HepG2 (cell line): Measurements from ENCODE around the gene ATG9A. TPM values are rescaled to one million over a fixed set of nuclear protein-coding genes. Genes with fewer than 3 reads are reported as not detected.

ENCODE experiments used
- CC2D1A ChIP-seq: sonication (generic); formaldehyde crosslinking; IDR thresholded peaks from 2 replicates; pipeline ENCODE4 v1.8.1; 2023; ENCODE audit warnings: mild to moderate bottlenecking, missing genetic modification reagents
- CSRNP1 ChIP-seq: sonication (generic); formaldehyde crosslinking; IDR thresholded peaks from 2 replicates; pipeline ENCODE4 v1.8.1; 2023; ENCODE audit warnings: mild to moderate bottlenecking, missing genetic modification reagents
- GTF3A ChIP-seq: sonication (generic); formaldehyde crosslinking; conservative IDR thresholded peaks from 2 replicates; pipeline ENCODE4 v1.4.0; 2020; ENCODE audit warnings: mild to moderate bottlenecking, missing genetic modification reagents
- MED8 ChIP-seq: sonication (generic); formaldehyde crosslinking; IDR thresholded peaks from 2 replicates; pipeline ENCODE4 v1.8.1; 2023; ENCODE audit warnings: mild to moderate bottlenecking, missing genetic modification reagents; ENCODE audit not compliant: insufficient replicate concordance
- RXRA ChIP-seq: sonication (generic); formaldehyde crosslinking; IDR thresholded peaks from 2 replicates; pipeline ENCODE4 v1.5.1; 2020; ENCODE audit warnings: missing genetic modification reagents
- SP2 ChIP-seq: sonication (generic); formaldehyde crosslinking; IDR thresholded peaks from 2 replicates; pipeline ENCODE4 v1.5.1; 2020; ENCODE audit warnings: mild to moderate bottlenecking, missing genetic modification reagents
- SP4 ChIP-seq: sonication (generic); formaldehyde crosslinking; IDR thresholded peaks from 2 replicates; pipeline ENCODE4 v1.8.1; 2023; ENCODE audit warnings: mild to moderate bottlenecking, missing genetic modification reagents
- THAP8 ChIP-seq: sonication (generic); formaldehyde crosslinking; IDR thresholded peaks from 2 replicates; pipeline ENCODE4 v1.5.1; 2020; ENCODE audit warnings: missing genetic modification reagents, mild to moderate bottlenecking, borderline replicate concordance
- THRA ChIP-seq: sonication (generic); formaldehyde crosslinking; IDR thresholded peaks from 2 replicates; pipeline ENCODE4 v1.4.0; 2020; ENCODE audit warnings: missing genetic modification reagents, borderline replicate concordance
- ZBED4 ChIP-seq: sonication (generic); formaldehyde crosslinking; IDR thresholded peaks from 2 replicates; pipeline ENCODE4 v1.4.0; 2020; ENCODE audit warnings: missing genetic modification reagents, borderline replicate concordance
- ZNF17 ChIP-seq: sonication (generic); formaldehyde crosslinking; IDR thresholded peaks from 2 replicates; pipeline ENCODE4 v1.5.0; 2020; ENCODE audit warnings: mild to moderate bottlenecking, missing genetic modification reagents
- ZNF234 ChIP-seq: sonication (generic); formaldehyde crosslinking; conservative IDR thresholded peaks from 2 replicates; pipeline ENCODE4 v1.5.1; 2020; ENCODE audit warnings: mild to moderate bottlenecking, missing genetic modification reagents
- ZNF616 ChIP-seq: sonication (generic); formaldehyde crosslinking; IDR thresholded peaks from 2 replicates; pipeline ENCODE4 v1.5.0; 2020; ENCODE audit warnings: low read depth, mild to moderate bottlenecking, missing genetic modification reagents
- ZNF788 ChIP-seq: sonication (generic); formaldehyde crosslinking; IDR thresholded peaks from 2 replicates; pipeline ENCODE4 v1.5.0; 2020; ENCODE audit warnings: mild to moderate bottlenecking, missing genetic modification reagents, borderline replicate concordance
- ZSCAN29 ChIP-seq: sonication (generic); formaldehyde crosslinking; conservative IDR thresholded peaks from 2 replicates; pipeline ENCODE4 v1.4.0; 2020; ENCODE audit warnings: mild to moderate bottlenecking, missing genetic modification reagents
- ZSCAN5A ChIP-seq: sonication (generic); formaldehyde crosslinking; IDR thresholded peaks from 2 replicates; pipeline ENCODE4 v1.8.0; 2022; ENCODE audit warnings: mild to moderate bottlenecking, missing genetic modification reagents, borderline replicate concordance
- polyA plus RNA-seq, 8 experiments: library from polyadenylated mRNA; depleted of rRNA in 3 of 8; stranded (reverse) in 7 of 8; unstranded in 1 of 8; fragments of >200 nt; fragmentation: Illumina TruSeq in 4 of 8; extraction: Trizol in 4 of 8; gene quantifications; 2 replicates each; pipeline versions ENCODE4 v1.2.1 to v1.2.3, GENCODE V29; 2011 to 2016; ENCODE audit warnings: low read depth in 4 of 8, missing spikeins in 1 of 8, mixed read lengths in 1 of 8; ENCODE audit not compliant: insufficient read depth in 1 of 8
- total RNA-seq, 5 experiments: library from RNA; depleted of rRNA; stranded (reverse); fragments of >200 nt; fragmentation: Illumina TruSeq; extraction: Trizol; gene quantifications; 2 replicates each; pipeline ENCODE4 v1.2.3, GENCODE V29; 2016; ENCODE audit warnings: low read depth in 1 of 5

ATG9A gene
- total and polyA plus RNA-seq, 2 of the 13 experiments (the other 11 are each of a cell fraction or from before 2014, with no cell fraction given), result 35.0 to 131 TPM

GRCh38 chr2:219207884-219208740 lies 21.3 kb downstream of the ATG9A start (continued):
- no peak for TF ChIP-seq ZNF17 (CRISPR knock-in tag)
- peak; percentile 42; the same call in 1 of the 2 replicates for TF ChIP-seq ZBED4 (CRISPR knock-in tag)
- TF ChIP-seq MED8 (CRISPR knock-in tag), result no peak
- TF ChIP-seq SP4 (CRISPR knock-in tag), result peak; percentile 81
- no peak; the same call in 1 of the 2 replicates for TF ChIP-seq CSRNP1 (CRISPR knock-in tag)
- peak; percentile 60; the same call in 1 of the 2 replicates for TF ChIP-seq ZSCAN29 (CRISPR knock-in tag)
- TF ChIP-seq ZSCAN5A (CRISPR knock-in tag), result no peak
- TF ChIP-seq SP2, result no peak
- TF ChIP-seq ZNF616 (CRISPR knock-in tag), result 0 out of 2 replicates have a peak, but pooled peaks have one; percentile 32
- peak; percentile 82; the same call in 1 of the 2 replicates for TF ChIP-seq RXRA (CRISPR knock-in tag)
- TF ChIP-seq ZNF234 (CRISPR knock-in tag), result no peak
- peak; percentile 56; the same call in 1 of the 2 replicates for TF ChIP-seq ZNF788 (CRISPR knock-in tag)
- TF ChIP-seq THAP8 (CRISPR knock-in tag), result no peak
- TF ChIP-seq GTF3A, result no peak
- TF ChIP-seq THRA (CRISPR knock-in tag), result peak; percentile 86; the same call in 1 of the 2 replicates
- 0 out of 2 replicates have a peak, but pooled peaks have one; percentile 23 for TF ChIP-seq CC2D1A (CRISPR knock-in tag)
